Neuronal stem cell (in vitro differentiated cells): ENCODE measurements around the gene NKX3-2. TPM values are rescaled to one million over a fixed set of nuclear protein-coding genes. Genes with fewer than 3 reads are reported as not detected.

ENCODE experiments used
- DNase-seq: peaks from one replicate; pipeline ENCODE4 v3.0.0-alpha.2; 2013; ENCODE audit warnings: low spot score
- H2AFZ ChIP-seq: one replicate; pipeline ENCODE4 v1.6.1; 2013; ENCODE audit warnings: mild to moderate bottlenecking, low read length, inconsistent platforms
- H2AK5ac ChIP-seq: 2 replicates; pipeline ENCODE4 v1.6.1; 2013; ENCODE audit warnings: low read depth, mild to moderate bottlenecking, inconsistent platforms, low read length, moderate library complexity, mixed read lengths
- H2BK120ac ChIP-seq: 2 replicates; pipeline ENCODE4 v1.6.1; 2013; ENCODE audit warnings: low read depth, mild to moderate bottlenecking, inconsistent platforms, low read length, moderate library complexity, mixed read lengths
- H2BK12ac ChIP-seq: one replicate; pipeline ENCODE4 v1.6.1; 2013; ENCODE audit warnings: low read length, inconsistent platforms
- H2BK15ac ChIP-seq: 2 replicates; pipeline ENCODE4 v1.6.1; 2013; ENCODE audit warnings: mild to moderate bottlenecking, low read length, inconsistent platforms, mixed read lengths
- H2BK5ac ChIP-seq: one replicate; pipeline ENCODE4 v1.6.1; 2013; ENCODE audit warnings: inconsistent platforms, mild to moderate bottlenecking, low read length, moderate library complexity
- H3K14ac ChIP-seq: one replicate; pipeline ENCODE4 v1.6.1; 2013; ENCODE audit warnings: low read length, inconsistent platforms
- H3K18ac ChIP-seq: 2 replicates; pipeline ENCODE4 v1.6.1; 2013; ENCODE audit warnings: low read length, inconsistent platforms
- H3K23ac ChIP-seq: 2 replicates; pipeline ENCODE4 v1.6.1; 2013; ENCODE audit warnings: low read depth, mild to moderate bottlenecking, mixed read lengths, low read length, inconsistent platforms; ENCODE audit not compliant: poor library complexity
- H3K27ac ChIP-seq: replicated peaks from 3 replicates; pipeline ENCODE4 v1.5.1; 2013; ENCODE audit warnings: low read length, inconsistent platforms
- H3K27me3 ChIP-seq, 3 experiments: 2 replicates each; pipeline ENCODE4 v1.6.1; 2013; ENCODE audit warnings: low read length in 3 of 3, mild to moderate bottlenecking in 2 of 3, inconsistent platforms in 1 of 3, low read depth in 1 of 3, mixed read lengths in 1 of 3, moderate library complexity in 1 of 3; ENCODE audit not compliant: control insufficient read depth in 3 of 3, insufficient read depth in 3 of 3
- H3K36me3 ChIP-seq, 2 donors: replicated peaks in 1 of 2; 2 replicates each; pipeline ENCODE4 v1.6.1; 2013; ENCODE audit warnings: low read length in 2 of 2; ENCODE audit not compliant: control insufficient read depth in 2 of 2, insufficient read depth in 2 of 2
- H3K4ac ChIP-seq: 2 replicates; pipeline ENCODE4 v1.6.1; 2013; ENCODE audit warnings: inconsistent platforms, mild to moderate bottlenecking, low read length, moderate library complexity
- H3K4me1 ChIP-seq, 2 donors: 1 replicate in 1 of 2; 2 replicates in 1 of 2; pipeline ENCODE4 v1.6.1; 2013; ENCODE audit warnings: low read length in 2 of 2, low read depth in 1 of 2; ENCODE audit not compliant: control insufficient read depth in 2 of 2, insufficient read depth in 1 of 2
- H3K4me2 ChIP-seq: one replicate; pipeline ENCODE4 v1.6.1; 2013; ENCODE audit warnings: mild to moderate bottlenecking, low read length, inconsistent platforms; ENCODE audit not compliant: insufficient read depth, poor library complexity, severe bottlenecking
- H3K4me3 ChIP-seq, 2 donors: 2 replicates each; pipeline ENCODE4 v1.5.1; 2013; ENCODE audit warnings: low read length in 2 of 2, mild to moderate bottlenecking in 2 of 2, inconsistent platforms in 1 of 2, moderate library complexity in 1 of 2
- H3K79me1 ChIP-seq: one replicate; pipeline ENCODE4 v1.6.1; 2013; ENCODE audit warnings: low read depth, mild to moderate bottlenecking, inconsistent platforms, low read length, moderate library complexity
- H3K9ac ChIP-seq: one replicate; pipeline ENCODE4 v1.6.1; 2013; ENCODE audit warnings: mild to moderate bottlenecking, low read depth, low read length, inconsistent platforms; ENCODE audit not compliant: poor library complexity
- H3K9me3 ChIP-seq, 2 donors: replicated peaks in 1 of 2; 2 replicates each; pipeline versions ENCODE3 to v1.6.1; 2013; ENCODE audit warnings: low read length in 2 of 2, mild to moderate bottlenecking in 2 of 2, inconsistent platforms in 1 of 2, low read depth in 1 of 2, mixed read lengths in 1 of 2, moderate library complexity in 1 of 2; ENCODE audit not compliant: control insufficient read depth in 2 of 2, insufficient read depth in 1 of 2
- H4K8ac ChIP-seq: one replicate; pipeline ENCODE4 v1.6.1; 2013; ENCODE audit warnings: low read depth, mild to moderate bottlenecking, inconsistent platforms, low read length, moderate library complexity
- H4K91ac ChIP-seq: one replicate; pipeline ENCODE4 v1.6.1; 2013; ENCODE audit warnings: low read length, low read depth, mild to moderate bottlenecking, inconsistent platforms; ENCODE audit not compliant: poor library complexity
- WGBS, 2 donors: extraction: QIAGEN DNeasy Blood & Tissue Kit; methylation state at CpG; one replicate each; pipeline ENCODE4 v1.1.7; 2013; ENCODE audit warnings: missing lambda C conversion rate in 2 of 2, mixed read lengths in 1 of 2; ENCODE audit not compliant: insufficient read length in 2 of 2, insufficient replicate concordance in 1 of 2; ENCODE audit errors: extremely low coverage in 2 of 2; 5-methylcytosine and 5-hydroxymethylcytosine counted together
- polyA plus RNA-seq, 2 experiments: library from polyadenylated mRNA; stranded (reverse); fragments of 200-250 nt; gene quantifications; one replicate each; pipeline ENCODE4 v1.2.3, GENCODE V29; 2013

NKX3-2 gene
- 0.04 TPM for polyA plus RNA-seq (2013, experiment 1 of 2)
- 0.04 TPM for polyA plus RNA-seq (2013, experiment 2 of 2)

DNA sequence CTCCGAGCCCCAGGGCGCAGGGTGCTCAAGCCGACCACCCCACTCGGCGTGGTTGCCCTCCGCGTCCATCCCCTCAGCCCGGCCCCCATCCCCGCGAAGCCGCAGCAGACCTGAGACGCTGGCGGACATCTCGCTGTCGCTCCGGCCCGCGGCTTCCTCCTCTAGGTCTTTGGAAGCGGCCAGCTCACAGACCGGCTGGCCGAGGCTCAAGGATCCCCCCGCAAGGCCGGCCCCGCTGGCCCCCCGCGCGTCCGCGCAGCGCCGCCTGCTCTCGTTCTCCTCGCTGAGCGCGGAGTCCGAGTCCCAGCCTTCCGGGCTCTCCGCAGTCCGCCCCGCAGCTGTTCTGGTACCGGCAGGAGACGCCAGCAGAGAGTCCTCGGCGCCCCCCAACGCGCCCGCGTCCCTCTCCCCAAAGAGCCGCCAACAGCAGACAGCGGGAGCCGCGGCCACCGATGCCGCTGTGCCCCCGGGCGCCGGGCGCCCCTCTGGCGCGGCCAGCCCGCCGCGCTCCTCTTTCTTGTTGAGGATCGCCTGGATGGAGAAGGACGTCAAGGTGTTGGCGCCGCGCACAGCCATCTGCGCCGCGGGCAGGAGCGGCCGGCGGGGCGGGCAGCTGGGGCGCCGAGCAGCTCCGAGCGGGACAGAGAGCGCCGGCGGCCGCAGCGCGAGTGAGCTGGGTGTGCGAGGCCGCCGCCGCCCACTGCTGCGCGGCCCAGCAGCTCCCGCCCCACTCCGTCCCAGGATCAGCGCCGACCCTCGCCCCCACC lies at the start of gene NKX3-2:
TSS of gene NKX3-2 (minus strand) at position 670 of the 767 bp plus-strand sequence. CDS start at position 576, 94 bp downstream.
- Histone ChIP-seq H2BK15ac (no peak within 1 kb of the TSS), H3K14ac (no peak within 1 kb of the TSS), H4K91ac (no peak within 1 kb of the TSS), H3K36me3 (peaks cover 0 to 18% of the 10 kb centered on the region in 2 donors), H3K4ac (no peak within 1 kb of the TSS), H2BK12ac (no peak within 1 kb of the TSS), H3K27ac (no peak within 1 kb of the TSS), H2BK120ac (no peak within 1 kb of the TSS), H2AFZ (peak within 1 kb of the TSS; percentile 82), H3K4me3 (peak within 1 kb of the TSS; percentile 52 to 81), H3K9ac (peak within 1 kb of the TSS; percentile 70), H3K23ac (no peak within 1 kb of the TSS), H2AK5ac (no peak within 1 kb of the TSS), H3K27me3 (peaks cover 53 to 84% (median 61%) of the 10 kb centered on the region in 3 experiments), H3K9me3 (peaks cover 0 to 41% of the 10 kb centered on the region in 2 donors), H3K4me2 (peak within 1 kb of the TSS; percentile 94), H3K4me1 (peaks cover 2 to 10% of the 10 kb centered on the region in 2 donors), H3K79me1 (peaks cover 2% of the 10 kb centered on the region), H4K8ac (no peak within 1 kb of the TSS), H3K18ac (peak within 1 kb of the TSS; percentile 85), H2BK5ac (no peak within 1 kb of the TSS)
- WGBS, 2 donors: no CpG with 5 or more reads among the region's 96 CpGs
- DNase-seq: no peak

- H3K4ac ChIP-seq: no peak overlapping the region
- no peak overlapping the region for H3K14ac ChIP-seq
- DNase-seq: no peak
- H3K36me3 ChIP-seq: peaks cover 14 to 97% of the 10 kb centered on the region in 2 donors
- no peak overlapping the region for H2AFZ ChIP-seq
- no peak overlapping the region for H3K4me3 ChIP-seq
- no peak overlapping the region for H2BK15ac ChIP-seq
- H3K4me1 ChIP-seq: no peaks in the 10 kb centered on the region
- no peak overlapping the region for H3K27ac ChIP-seq
- no peaks in the 10 kb centered on the region for H3K79me1 ChIP-seq
- H3K27me3 ChIP-seq: no peaks in the 10 kb centered on the region
- no peaks in the 10 kb centered on the region for H3K9me3 ChIP-seq
- H3K23ac ChIP-seq: no peak overlapping the region
- H4K91ac ChIP-seq: no peak overlapping the region
- WGBS, 2 donors: no CpG with 5 or more reads among the region's 4 CpGs
- no peak overlapping the region for H3K18ac ChIP-seq
- H2BK12ac ChIP-seq: no peak overlapping the region
- no peak overlapping the region for H4K8ac ChIP-seq
- no peak overlapping the region for H3K9ac ChIP-seq
- no peak overlapping the region for H2AK5ac ChIP-seq
- no peak overlapping the region for H2BK5ac ChIP-seq
- no peak overlapping the region for H3K4me2 ChIP-seq
- no peak overlapping the region for H2BK120ac ChIP-seq
Observed at GRCh38 chr4:13592220-13592619, 47.9 kb upstream of the NKX3-2 start.

- Histone ChIP-seq H2BK120ac (no peak overlapping the region), H4K91ac (no peak overlapping the region), H2AFZ (no peak overlapping the region), H3K4me1 (no peaks in the 10 kb centered on the region), H3K27me3 (no peaks in the 10 kb centered on the region), H3K9me3 (no peaks in the 10 kb centered on the region), H2BK15ac (no peak overlapping the region), H4K8ac (no peak overlapping the region), H3K18ac (no peak overlapping the region), H2BK5ac (no peak overlapping the region), H3K4ac (no peak overlapping the region), H3K79me1 (no peaks in the 10 kb centered on the region), H2AK5ac (no peak overlapping the region), H3K27ac (no peak overlapping the region), H3K4me3 (no peak overlapping the region), H3K14ac (no peak overlapping the region), H3K9ac (no peak overlapping the region), H3K36me3 (peaks cover 10 to 97% of the 10 kb centered on the region in 2 donors), H2BK12ac (no peak overlapping the region), H3K4me2 (no peak overlapping the region), H3K23ac (no peak overlapping the region)
- WGBS, 2 donors: no CpG with 5 or more reads among the region's 2 CpGs
- DNase-seq: no peak
Observed at GRCh38 chr4:13590766-13591165, 46.5 kb upstream of the NKX3-2 start.

- H3K27ac ChIP-seq: no peak overlapping the region
- no peak overlapping the region for H3K4me2 ChIP-seq
- H2BK15ac ChIP-seq: no peak overlapping the region
- H3K9ac ChIP-seq: no peak overlapping the region
- no peak overlapping the region for H4K91ac ChIP-seq
- no peaks in the 10 kb centered on the region for H3K4me1 ChIP-seq
- H2BK12ac ChIP-seq: no peak overlapping the region
- no peaks in the 10 kb centered on the region for H3K9me3 ChIP-seq
- DNase-seq: no peak
- H3K14ac ChIP-seq: no peak overlapping the region
- H2BK5ac ChIP-seq: no peak overlapping the region
- H3K23ac ChIP-seq: no peak overlapping the region
- no peaks in the 10 kb centered on the region for H3K79me1 ChIP-seq
- no peak overlapping the region for H2BK120ac ChIP-seq
- no peaks in the 10 kb centered on the region for H3K27me3 ChIP-seq
- no peak overlapping the region for H2AFZ ChIP-seq
- H3K4ac ChIP-seq: no peak overlapping the region
- no peak overlapping the region for H2AK5ac ChIP-seq
- H4K8ac ChIP-seq: no peak overlapping the region
- H3K36me3 ChIP-seq: peaks cover 11 to 97% of the 10 kb centered on the region in 2 donors
- no peak overlapping the region for H3K18ac ChIP-seq
- H3K4me3 ChIP-seq: no peak overlapping the region
Observed at GRCh38 chr4:13588954-13589353, 44.6 kb upstream of the NKX3-2 start.
